Parathyroid adenoma (tissue), 2 donors: ENCODE measurements around the gene PRKACA.

ENCODE experiments used
- H2AFZ ChIP-seq: fragments of 300-600 bp; sonication (generic); one replicate; pipeline ENCODE4 v1.7.0; 2017; ENCODE audit warnings: antibody characterized with exemption, mild to moderate bottlenecking
- H3K27ac ChIP-seq: fragments of 300-600 bp; sonication (generic); one replicate; pipeline ENCODE4 v1.7.0; 2017
- H3K27me3 ChIP-seq: fragments of 300-600 bp; sonication (generic); one replicate; pipeline ENCODE4 v1.7.0; 2017; ENCODE audit warnings: low read length; ENCODE audit not compliant: control insufficient read depth, insufficient read depth
- H3K36me3 ChIP-seq: fragments of 300-600 bp; sonication (generic); one replicate; pipeline ENCODE4 v1.7.0; 2017; ENCODE audit warnings: low read length; ENCODE audit not compliant: control insufficient read depth, insufficient read depth
- H3K4me1 ChIP-seq: fragments of 300-600 bp; sonication (generic); one replicate; pipeline ENCODE4 v1.7.0; 2017; ENCODE audit warnings: control low read depth
- H3K4me2 ChIP-seq: fragments of 300-600 bp; sonication (generic); one replicate; pipeline ENCODE4 v1.7.0; 2017; ENCODE audit warnings: low read length
- H3K4me3 ChIP-seq: fragments of 300-600 bp; sonication (generic); one replicate; pipeline ENCODE4 v1.7.0; 2017; ENCODE audit warnings: low read depth, low read length
- H3K79me2 ChIP-seq: fragments of 300-600 bp; sonication (generic); one replicate; pipeline ENCODE4 v1.7.0; 2017; ENCODE audit warnings: control low read depth
- H3K9ac ChIP-seq: fragments of 300-600 bp; sonication (generic); one replicate; pipeline ENCODE4 v1.7.0; 2017; ENCODE audit warnings: mild to moderate bottlenecking
- H3K9me3 ChIP-seq: fragments of 300-600 bp; sonication (generic); one replicate; pipeline ENCODE4 v1.7.0; 2017; ENCODE audit warnings: low read length; ENCODE audit not compliant: control insufficient read depth
- CTCF ChIP-seq: fragments of 300-600 bp; sonication (generic); IDR thresholded peaks from one replicate; pipeline ENCODE4 v1.7.0; 2017; ENCODE audit warnings: antibody characterized with exemption, mild to moderate bottlenecking
- donor health status: primary hyperparathyroidism.

Gene PRKACA

GRCh38 chr19:14117668-14118164, at the start of gene PRKACA:
Gene PRKACA (minus strand): TSS chr19:14117762. CDS start chr19:14117547, 215 bp downstream.
- H3K36me3 ChIP-seq: no peaks in the 10 kb centered on the region
- peak within 1 kb of the TSS; percentile 82 for H2AFZ ChIP-seq
- H3K9me3 ChIP-seq: no peaks in the 10 kb centered on the region
- peak within 1 kb of the TSS; percentile 100 for H3K27ac ChIP-seq
- H3K4me2 ChIP-seq: peak within 1 kb of the TSS; percentile 98
- H3K79me2 ChIP-seq: peaks cover 38% of the 10 kb centered on the region
- no peak for TF ChIP-seq CTCF
- H3K4me3 ChIP-seq: peak within 1 kb of the TSS; percentile 83
- H3K27me3 ChIP-seq: no peaks in the 10 kb centered on the region
- H3K4me1 ChIP-seq: peaks cover 45% of the 10 kb centered on the region
- peak within 1 kb of the TSS; percentile 97 for H3K9ac ChIP-seq

DNA sequence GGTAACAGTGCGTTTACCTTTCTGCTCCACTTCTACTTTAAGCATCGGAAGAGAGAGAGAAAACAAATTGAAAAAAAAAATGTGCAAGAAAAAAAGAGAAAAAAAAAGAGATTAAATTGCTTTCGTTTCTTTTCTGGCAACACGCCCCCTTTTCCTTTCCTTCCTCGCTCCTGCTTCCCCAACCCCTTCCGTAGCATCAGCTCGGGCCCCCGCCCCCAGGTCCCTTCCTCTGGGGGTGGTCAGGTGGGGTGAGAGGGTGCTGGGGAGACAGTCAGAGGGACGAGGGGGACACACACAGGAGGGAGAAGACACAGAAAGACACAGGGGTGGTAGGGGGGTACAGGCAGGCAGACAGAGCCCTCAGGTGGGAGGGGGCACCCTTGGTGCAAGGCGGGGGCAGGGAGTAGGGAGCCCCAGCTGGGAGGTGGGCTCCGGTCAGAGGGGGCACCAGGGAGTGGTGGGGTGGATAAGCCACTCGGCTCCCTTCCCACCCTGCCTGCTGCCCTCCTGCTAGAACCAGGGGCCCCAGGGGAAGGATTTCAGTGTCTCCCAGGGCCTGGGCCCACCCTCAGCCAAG, 49.5 kb upstream of the PRKACA start:
- no peaks in the 10 kb centered on the region for H3K9me3 ChIP-seq
- no peak overlapping the region for H3K4me2 ChIP-seq
- no peak overlapping the region for H3K4me3 ChIP-seq
- no peaks in the 10 kb centered on the region for H3K27me3 ChIP-seq
- no peak for TF ChIP-seq CTCF
- no peaks in the 10 kb centered on the region for H3K36me3 ChIP-seq
- H2AFZ ChIP-seq: no peak overlapping the region
- H3K27ac ChIP-seq: no peak overlapping the region
- peaks cover 4% of the 10 kb centered on the region for H3K79me2 ChIP-seq
- no peaks in the 10 kb centered on the region for H3K4me1 ChIP-seq
- H3K9ac ChIP-seq: no peak overlapping the region

DNA sequence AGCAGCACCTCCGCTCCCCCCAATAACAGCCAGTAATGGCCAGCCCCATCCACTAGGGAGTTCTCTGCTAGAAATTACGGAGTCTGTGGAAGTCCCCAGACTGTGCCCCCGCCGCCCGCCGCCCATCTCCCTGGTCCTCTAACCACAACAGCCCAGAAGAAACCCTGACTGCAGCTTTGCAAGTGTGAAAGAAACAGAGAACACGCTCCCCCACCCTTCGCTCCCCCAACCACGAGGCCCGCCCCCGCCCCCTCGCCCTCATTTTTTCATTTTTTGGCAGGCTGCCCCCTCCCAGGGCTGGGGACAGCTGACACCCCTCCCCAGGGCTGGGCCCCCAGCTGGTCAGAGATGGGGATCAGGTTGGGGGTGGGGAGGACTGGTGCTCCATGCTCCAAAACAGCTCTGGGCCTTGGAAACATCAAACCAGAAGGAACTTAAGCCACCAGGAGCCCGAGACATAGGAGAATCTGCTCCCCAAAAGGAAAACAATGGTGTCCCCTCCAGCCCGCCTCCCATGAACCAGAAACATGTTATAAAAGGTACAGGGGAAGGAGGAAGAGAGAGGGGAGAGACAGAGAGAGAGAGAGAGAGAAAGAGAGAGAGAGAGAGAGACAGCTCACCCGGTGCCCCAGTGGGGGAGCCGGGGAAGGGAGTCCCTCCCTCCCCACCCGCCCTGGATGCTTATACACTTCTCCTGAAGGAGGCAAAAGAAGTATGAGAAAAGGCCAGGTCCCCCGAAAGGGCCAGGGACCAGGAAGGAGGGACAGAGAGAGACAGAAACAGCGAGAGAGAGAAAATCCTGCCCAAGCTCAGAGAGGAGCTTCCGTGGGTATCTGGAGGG, 48.6 kb upstream of the PRKACA start:
- H2AFZ ChIP-seq: no peak overlapping the region
- no peak overlapping the region for H3K27ac ChIP-seq
- TF ChIP-seq CTCF: no peak
- no peaks in the 10 kb centered on the region for H3K9me3 ChIP-seq
- no peak overlapping the region for H3K4me2 ChIP-seq
- H3K4me1 ChIP-seq: no peaks in the 10 kb centered on the region
- no peaks in the 10 kb centered on the region for H3K79me2 ChIP-seq
- no peak overlapping the region for H3K4me3 ChIP-seq
- no peaks in the 10 kb centered on the region for H3K27me3 ChIP-seq
- no peak overlapping the region for H3K9ac ChIP-seq
- H3K36me3 ChIP-seq: no peaks in the 10 kb centered on the region

- H3K9ac ChIP-seq: no peak overlapping the region
- no peaks in the 10 kb centered on the region for H3K27me3 ChIP-seq
- H3K36me3 ChIP-seq: no peaks in the 10 kb centered on the region
- H3K4me2 ChIP-seq: no peak overlapping the region
- H3K27ac ChIP-seq: no peak overlapping the region
- no peak overlapping the region for H2AFZ ChIP-seq
- H3K4me1 ChIP-seq: no peaks in the 10 kb centered on the region
- no peaks in the 10 kb centered on the region for H3K9me3 ChIP-seq
- no peak overlapping the region for H3K4me3 ChIP-seq
- H3K79me2 ChIP-seq: no peaks in the 10 kb centered on the region
- no peak for TF ChIP-seq CTCF
These were observed 47.3 kb upstream of the PRKACA start for GRCh38 chr19:14164724-14165493.
